ENCODE measurements around the gene MCM8.

DNA sequence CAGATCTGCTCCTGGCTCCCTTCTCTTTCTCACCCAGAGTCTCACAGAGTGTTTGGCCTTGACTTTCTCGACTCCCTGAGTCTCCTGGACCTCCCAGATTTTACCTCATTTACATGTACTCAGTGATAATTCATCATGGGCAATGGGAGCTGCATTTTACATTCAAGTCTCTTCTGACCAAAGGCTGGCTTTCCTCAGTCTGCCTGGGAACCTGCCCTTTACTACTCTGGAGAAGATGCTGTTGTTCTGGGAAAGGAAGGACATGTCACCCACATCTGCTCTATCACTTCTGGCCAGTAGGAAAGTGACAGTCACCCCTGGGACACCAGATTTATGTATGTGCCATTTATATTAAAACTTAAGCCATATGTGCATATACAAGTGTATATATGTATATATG is 96.0 kb downstream of the MCM8 start:
- TF ChIP-seq EZH2 (IDR thresholded peaks at IDR 0.05; ENCODE audit: insufficient read depth, poor library complexity, severe bottlenecking) (no peak), EZH2phosphoT487 (IDR thresholded peaks at IDR 0.05; ENCODE audit: insufficient read depth, low read depth) (no peak)

Data from GM23248 (cell line).